Spleen (tissue), 7 donors: ENCODE results near the gene PDE4D.

Experiments used
- CTCF ChIP-seq, 11 experiments: fragments of 200-600 bp in 7 of 11; fragments of 450-650 bp in 4 of 11; sonication (generic) in 4 of 11; IDR thresholded peaks in 8 of 11; conservative IDR thresholded peaks in 3 of 11; 1 replicate in 7 of 11; 2 replicates in 4 of 11; pipeline versions ENCODE4 v1.4.0 to v1.8.0; 2016 to 2021; ENCODE audit warnings: antibody characterized with exemption in 11 of 11, inconsistent platforms in 4 of 11, mild to moderate bottlenecking in 1 of 11
- POLR2A ChIP-seq, 3 donors: fragments of 450-650 bp; IDR thresholded peaks; one replicate each; pipeline ENCODE4 v1.5.1; 2017; ENCODE audit warnings: antibody characterized with exemption in 3 of 3, mild to moderate bottlenecking in 1 of 3
- donor health status: DM: no; HTN: no; CAD: no; lungs with moderate emphysema.
- donor health status: DM: no; HTN: no; CAD: no.
- donor health status: DM: no; HTN: no; CAD: no.

- TF ChIP-seq CTCF (IDR thresholded peaks at IDR 0.05 in 8 of 11, conservative IDR thresholded peaks at IDR 0.05 in 3 of 11) (no peak), POLR2A (IDR thresholded peaks at IDR 0.05) (no peak)
Measured at GRCh38 chr5:59600153-59600552, 293.4 kb downstream of the PDE4D start.
